Vagina (tissue), 2 donors: ENCODE results near the gene XK.
A peak's percentile ranks its signal among the peaks of the same experiment; 100 is the strongest.

Experiments
- CTCF ChIP-seq, 3 experiments: fragments of 450-650 bp in 2 of 3; fragments of 200-600 bp in 1 of 3; sonication (generic) in 1 of 3; IDR thresholded peaks; one replicate each; pipeline ENCODE4 v1.5.1; 2017 to 2019; ENCODE audit warnings: antibody characterized with exemption in 3 of 3, mild to moderate bottlenecking in 2 of 3, moderate library complexity in 2 of 3
- POLR2A ChIP-seq, 2 donors: fragments of 450-650 bp; IDR thresholded peaks; one replicate each; pipeline ENCODE4 v1.6.1; 2017; ENCODE audit warnings: antibody characterized with exemption in 2 of 2, mild to moderate bottlenecking in 2 of 2, moderate library complexity in 2 of 2
- POLR2AphosphoS5 ChIP-seq, 2 donors: sonication (generic); formaldehyde crosslinking; IDR thresholded peaks; one replicate each; pipeline ENCODE4 v1.9.0; 2017; ENCODE audit warnings: antibody characterized with exemption in 2 of 2, mild to moderate bottlenecking in 2 of 2, low read depth in 1 of 2; ENCODE audit not compliant: insufficient read depth in 1 of 2

- TF ChIP-seq POLR2A (IDR thresholded peaks at IDR 0.05), result no peak
- TF ChIP-seq CTCF (IDR thresholded peaks at IDR 0.05), result peak; percentile 30 to 72 (median 65)
- no peak for TF ChIP-seq POLR2AphosphoS5 (IDR thresholded peaks at IDR 0.05; ENCODE audit: insufficient read depth in 1 of 2, low read depth in 1 of 2)
Measured at GRCh38 chrX:37745354-37745753, 59.8 kb downstream of the XK start.
